ENCODE results near the gene ACSL6.

DNA sequence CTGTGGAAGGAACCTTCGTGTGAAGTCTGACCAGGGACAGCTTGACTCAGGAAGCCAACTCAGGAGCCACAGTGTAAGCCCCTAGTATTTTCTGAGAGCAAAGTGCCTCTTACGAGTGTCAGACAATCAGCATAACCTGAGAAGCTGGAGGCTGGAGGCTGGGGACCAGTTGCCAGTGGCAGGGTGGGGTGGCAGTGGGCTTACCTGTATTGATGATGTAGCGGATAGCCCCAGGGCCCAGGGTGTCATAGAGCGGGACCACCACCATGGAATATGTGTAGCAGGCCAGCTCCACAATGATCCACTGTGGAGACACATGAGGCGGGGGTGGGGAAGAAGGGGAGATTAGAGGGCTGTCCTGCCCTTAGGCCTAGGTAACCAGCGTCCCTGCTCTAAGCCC is 22.9 kb downstream of the ACSL6 start:
- TF ChIP-seq, protein P1, sequence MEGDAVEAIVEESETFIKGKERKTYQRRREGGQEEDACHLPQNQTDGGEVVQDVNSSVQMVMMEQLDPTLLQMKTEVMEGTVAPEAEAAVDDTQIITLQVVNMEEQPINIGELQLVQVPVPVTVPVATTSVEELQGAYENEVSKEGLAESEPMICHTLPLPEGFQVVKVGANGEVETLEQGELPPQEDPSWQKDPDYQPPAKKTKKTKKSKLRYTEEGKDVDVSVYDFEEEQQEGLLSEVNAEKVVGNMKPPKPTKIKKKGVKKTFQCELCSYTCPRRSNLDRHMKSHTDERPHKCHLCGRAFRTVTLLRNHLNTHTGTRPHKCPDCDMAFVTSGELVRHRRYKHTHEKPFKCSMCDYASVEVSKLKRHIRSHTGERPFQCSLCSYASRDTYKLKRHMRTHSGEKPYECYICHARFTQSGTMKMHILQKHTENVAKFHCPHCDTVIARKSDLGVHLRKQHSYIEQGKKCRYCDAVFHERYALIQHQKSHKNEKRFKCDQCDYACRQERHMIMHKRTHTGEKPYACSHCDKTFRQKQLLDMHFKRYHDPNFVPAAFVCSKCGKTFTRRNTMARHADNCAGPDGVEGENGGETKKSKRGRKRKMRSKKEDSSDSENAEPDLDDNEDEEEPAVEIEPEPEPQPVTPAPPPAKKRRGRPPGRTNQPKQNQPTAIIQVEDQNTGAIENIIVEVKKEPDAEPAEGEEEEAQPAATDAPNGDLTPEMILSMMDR (IDR thresholded peaks at IDR 0.05), result no peak
- no peak for TF ChIP-seq POLR2AphosphoS5 (IDR thresholded peaks at IDR 0.05)
